ENCODE data around the gene MOB3B. TPM values are rescaled to one million over a fixed set of nuclear protein-coding genes. Genes with fewer than 3 reads are reported as not detected.
"Not testable (repeated sequence)": the region's sequence is repeated elsewhere in the genome, so short reads cannot be mapped to it uniquely, and the experiment has no call there.

The MOB3B gene
- total RNA-seq, 1 experiment from 2014 or later, result 6.9 TPM

DNA sequence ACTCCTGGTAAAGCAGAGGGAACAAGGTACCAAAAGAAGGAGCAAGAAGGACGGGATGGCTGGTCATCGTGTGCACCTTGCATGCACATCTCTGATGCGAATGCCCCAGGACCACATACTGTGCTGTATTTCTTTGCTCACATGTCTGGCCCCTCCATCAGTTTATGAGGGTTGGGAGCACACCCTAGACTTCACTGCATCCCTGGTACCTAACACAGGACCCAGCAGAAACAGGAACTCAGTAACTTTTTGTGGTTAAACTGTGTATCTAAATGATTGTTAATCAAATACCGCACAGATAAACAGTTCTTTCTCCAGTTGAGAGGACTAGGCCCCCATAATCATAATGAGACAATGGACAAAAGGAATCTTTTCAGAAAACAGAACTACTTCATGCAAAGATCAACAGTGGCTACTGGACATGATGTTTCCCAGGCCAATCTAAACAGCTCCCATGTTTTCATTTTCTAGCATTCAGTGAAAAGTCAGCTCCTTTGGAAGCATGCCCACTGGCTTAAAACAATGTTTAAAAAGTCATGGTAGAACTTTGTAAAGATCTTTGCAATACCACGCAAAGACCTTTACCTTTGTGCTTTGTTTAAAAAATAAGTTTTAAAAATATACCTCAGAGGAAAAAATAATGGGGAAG is 61.0 kb downstream of the MOB3B start:
- no peak for DNase-seq
- Histone ChIP-seq H3K27me3 (ENCODE audit: control insufficient read depth, insufficient read depth, low read length) (no peaks in the 10 kb centered on the region), H3K4me3 (ENCODE audit: insufficient read depth, low read depth, low read length) (no peak overlapping the region), H3K36me3 (replicated peaks; ENCODE audit: control insufficient read depth, insufficient read depth, low read length) (no peaks in the 10 kb centered on the region)

DNA sequence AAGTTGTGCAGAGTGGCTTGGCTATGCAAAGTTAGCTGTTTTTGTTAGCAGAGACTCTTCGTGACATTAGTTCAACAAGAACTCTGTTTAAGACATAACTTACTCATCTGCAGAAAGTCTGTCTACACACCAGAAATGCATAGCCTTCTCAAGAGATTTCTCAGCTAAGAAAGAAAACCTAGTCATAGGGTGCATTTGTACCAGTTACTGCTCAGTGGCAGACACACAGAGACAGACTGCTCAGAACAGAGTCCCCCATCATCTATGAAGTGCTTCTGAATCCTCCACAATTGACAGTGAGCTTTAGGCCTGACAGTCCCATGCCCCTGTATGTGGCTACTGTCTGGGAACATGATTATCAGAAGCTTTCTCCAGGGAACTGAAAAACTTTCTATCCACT is 61.6 kb downstream of the MOB3B start:
- H3K4me3 ChIP-seq (ENCODE audit: insufficient read depth, low read depth, low read length), result no peak overlapping the region
- no peak for DNase-seq
- no peaks in the 10 kb centered on the region for H3K27me3 ChIP-seq (ENCODE audit: control insufficient read depth, insufficient read depth, low read length)
- H3K36me3 ChIP-seq (replicated peaks; ENCODE audit: control insufficient read depth, insufficient read depth, low read length), result no peaks in the 10 kb centered on the region

DNA sequence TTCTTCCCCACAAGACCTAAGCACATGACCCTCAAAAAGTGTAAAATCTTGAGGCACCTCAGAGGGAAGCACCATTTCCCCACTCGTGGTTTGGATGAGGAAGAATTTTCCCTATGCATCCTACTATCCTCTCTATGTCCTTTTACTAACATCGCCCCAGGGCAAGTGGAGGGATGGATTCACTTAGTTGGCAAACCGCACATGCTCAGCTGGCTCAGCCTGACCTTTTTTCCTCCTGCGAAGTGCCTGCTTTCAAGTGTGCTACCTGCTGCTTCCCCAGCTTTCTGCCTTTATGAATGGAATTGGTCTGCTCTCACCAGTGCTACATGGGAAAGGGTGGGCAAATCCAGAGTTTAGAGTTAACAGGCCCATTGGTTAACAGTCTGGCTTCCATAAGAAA is 62.1 kb downstream of the MOB3B start:
- no peak for DNase-seq
- H3K4me3 ChIP-seq (ENCODE audit: insufficient read depth, low read depth, low read length), result no peak overlapping the region
- H3K36me3 ChIP-seq (replicated peaks; ENCODE audit: control insufficient read depth, insufficient read depth, low read length), result no peaks in the 10 kb centered on the region
- H3K27me3 ChIP-seq (ENCODE audit: control insufficient read depth, insufficient read depth, low read length), result no peaks in the 10 kb centered on the region

- not testable (repeated sequence) for H3K36me3 ChIP-seq (replicated peaks; ENCODE audit: control insufficient read depth, insufficient read depth, low read length); DNase-seq; H3K27me3 ChIP-seq (ENCODE audit: control insufficient read depth, insufficient read depth, low read length); H3K4me3 ChIP-seq (ENCODE audit: insufficient read depth, low read depth, low read length)
Measured at GRCh38 chr9:27466516-27466915, 63.1 kb downstream of the MOB3B start.

- not testable (repeated sequence) for H3K27me3 ChIP-seq (ENCODE audit: control insufficient read depth, insufficient read depth, low read length); DNase-seq; H3K36me3 ChIP-seq (replicated peaks; ENCODE audit: control insufficient read depth, insufficient read depth, low read length); H3K4me3 ChIP-seq (ENCODE audit: insufficient read depth, low read depth, low read length)
Measured at GRCh38 chr9:27464950-27465349, 64.7 kb downstream of the MOB3B start.

DNA sequence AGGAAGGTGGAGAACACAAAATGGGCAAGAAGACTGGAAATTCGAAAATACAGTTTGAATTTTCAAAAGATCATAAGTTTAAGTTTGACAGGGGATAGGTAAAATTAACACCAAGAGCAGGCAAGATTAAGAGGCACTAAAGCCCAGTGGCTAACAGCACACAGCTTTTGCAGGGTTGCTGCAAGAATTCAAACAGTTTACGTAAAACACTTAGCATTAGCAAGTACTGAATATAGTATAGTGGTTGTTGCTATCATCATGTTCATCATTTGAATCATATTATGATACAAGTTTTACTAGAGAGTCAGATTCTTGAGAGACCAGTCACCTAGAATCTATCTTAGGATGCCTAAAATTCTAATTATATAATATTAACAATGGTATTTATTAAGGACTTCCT is 66.8 kb downstream of the MOB3B start:
- no peaks in the 10 kb centered on the region for H3K27me3 ChIP-seq (ENCODE audit: control insufficient read depth, insufficient read depth, low read length)
- no peaks in the 10 kb centered on the region for H3K36me3 ChIP-seq (replicated peaks; ENCODE audit: control insufficient read depth, insufficient read depth, low read length)
- no peak for DNase-seq
- H3K4me3 ChIP-seq (ENCODE audit: insufficient read depth, low read depth, low read length), result no peak overlapping the region

DNA sequence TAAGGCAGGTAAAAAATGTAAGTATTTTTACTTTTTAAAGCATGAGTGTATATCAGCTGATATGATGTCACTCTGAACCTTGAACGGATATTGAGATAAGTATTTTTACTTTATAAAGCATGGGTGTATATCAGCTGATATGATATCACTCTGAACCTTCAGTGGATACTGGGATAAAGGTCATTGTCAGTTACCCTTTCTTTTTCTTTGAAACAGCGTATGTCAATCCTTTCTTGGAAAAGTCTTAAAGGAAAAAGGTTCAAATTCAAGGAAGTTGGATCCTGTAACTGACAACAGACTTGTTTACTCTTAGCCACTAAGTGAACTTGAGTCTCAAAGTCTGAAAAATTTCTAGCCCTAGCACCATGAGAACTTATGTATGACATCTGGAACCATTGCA is 67.2 kb downstream of the MOB3B start:
- no peak for DNase-seq
- H3K4me3 ChIP-seq (ENCODE audit: insufficient read depth, low read depth, low read length), result no peak overlapping the region
- H3K36me3 ChIP-seq (replicated peaks; ENCODE audit: control insufficient read depth, insufficient read depth, low read length), result no peaks in the 10 kb centered on the region
- no peaks in the 10 kb centered on the region for H3K27me3 ChIP-seq (ENCODE audit: control insufficient read depth, insufficient read depth, low read length)

DNA sequence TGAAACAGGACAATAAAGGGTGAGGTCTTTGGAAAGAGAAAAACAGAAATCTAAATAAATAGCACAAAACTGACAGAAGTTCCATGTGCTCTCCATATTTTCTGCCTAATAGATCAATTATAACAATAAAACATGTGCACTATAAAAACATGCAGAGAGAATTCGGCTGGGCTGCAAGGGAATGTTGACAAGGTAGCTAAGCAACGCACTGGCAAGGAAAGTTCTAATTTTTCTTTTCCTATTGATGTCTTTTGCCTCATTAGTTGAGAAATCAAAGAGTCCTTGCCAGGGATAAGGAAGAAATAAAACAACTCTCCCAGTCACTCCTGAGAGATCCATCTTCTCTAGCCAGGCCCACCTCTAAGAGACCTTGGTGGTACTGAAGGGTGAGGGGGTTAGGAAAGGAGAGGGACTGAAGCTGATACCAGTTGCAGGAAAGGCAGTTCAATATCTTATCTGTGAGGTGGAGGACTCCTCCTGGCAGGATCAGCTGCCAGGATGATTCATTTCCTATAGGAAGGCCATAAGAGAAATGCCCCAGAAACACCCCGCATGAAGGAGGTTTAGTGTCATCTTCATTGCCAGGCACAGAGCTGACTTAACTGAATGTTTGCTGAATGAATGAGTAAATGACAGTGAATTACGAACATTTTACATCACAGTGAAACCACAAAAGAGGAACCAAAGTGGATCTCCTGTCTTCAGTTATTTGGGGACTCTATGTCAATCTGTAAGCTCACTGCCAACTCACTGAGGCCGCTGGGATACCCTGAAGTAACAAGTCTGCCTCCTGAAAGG is 69.2 kb downstream of the MOB3B start:
- no peak for DNase-seq

DNA sequence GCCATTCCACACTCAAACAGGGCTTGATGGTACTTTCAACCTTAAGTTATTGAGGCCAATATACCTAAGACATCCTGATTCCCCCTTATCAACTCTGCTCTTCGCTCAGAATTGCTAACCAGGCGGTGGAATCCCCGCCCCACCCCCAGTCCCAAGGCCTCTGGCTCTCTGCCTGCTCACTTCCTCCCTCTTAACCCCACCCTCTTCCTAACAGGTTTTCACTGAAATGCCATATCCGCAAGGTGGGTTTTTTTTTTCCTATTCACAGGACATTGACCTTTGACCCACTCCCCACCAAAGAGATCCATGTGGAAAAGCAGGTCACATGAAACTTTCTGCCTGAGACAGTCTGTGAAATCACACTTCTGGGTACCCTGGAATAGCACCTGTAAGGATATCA is 72.2 kb downstream of the MOB3B start:
- peak; percentile 46 for DNase-seq
- Histone ChIP-seq H3K36me3 (replicated peaks; ENCODE audit: control insufficient read depth, insufficient read depth, low read length) (0 out of 2 replicates have a peak, but pooled peaks cover 2% of the 10 kb centered on the region), H3K4me3 (ENCODE audit: insufficient read depth, low read depth, low read length) (no peak overlapping the region), H3K27me3 (ENCODE audit: control insufficient read depth, insufficient read depth, low read length) (no peaks in the 10 kb centered on the region)

More for the DNA sequence above, 69.2 kb downstream of the MOB3B start:
- H3K36me3 ChIP-seq (replicated peaks; ENCODE audit: control insufficient read depth, insufficient read depth, low read length), result no peaks in the 10 kb centered on the region
- no peak overlapping the region for H3K4me3 ChIP-seq (ENCODE audit: insufficient read depth, low read depth, low read length)
- H3K27me3 ChIP-seq (ENCODE audit: control insufficient read depth, insufficient read depth, low read length), result no peaks in the 10 kb centered on the region

GRCh38 chr9:27453860-27454553 is 75.6 kb downstream of the MOB3B start:
- Histone ChIP-seq H3K36me3 (replicated peaks; ENCODE audit: control insufficient read depth, insufficient read depth, low read length) (0 out of 2 replicates have a peak, but pooled peaks cover 2% of the 10 kb centered on the region), H3K27me3 (ENCODE audit: control insufficient read depth, insufficient read depth, low read length) (no peaks in the 10 kb centered on the region), H3K4me3 (ENCODE audit: insufficient read depth, low read depth, low read length) (no peak overlapping the region)
- DNase-seq, result no peak

- Histone ChIP-seq H3K36me3 (replicated peaks; ENCODE audit: control insufficient read depth, insufficient read depth, low read length) (0 out of 2 replicates have a peak, but pooled peaks cover 2% of the 10 kb centered on the region), H3K27me3 (ENCODE audit: control insufficient read depth, insufficient read depth, low read length) (no peaks in the 10 kb centered on the region), H3K4me3 (ENCODE audit: insufficient read depth, low read depth, low read length) (no peak overlapping the region)
- no peak for DNase-seq
Measured at GRCh38 chr9:27451207-27451797, 78.3 kb downstream of the MOB3B start.

DNA sequence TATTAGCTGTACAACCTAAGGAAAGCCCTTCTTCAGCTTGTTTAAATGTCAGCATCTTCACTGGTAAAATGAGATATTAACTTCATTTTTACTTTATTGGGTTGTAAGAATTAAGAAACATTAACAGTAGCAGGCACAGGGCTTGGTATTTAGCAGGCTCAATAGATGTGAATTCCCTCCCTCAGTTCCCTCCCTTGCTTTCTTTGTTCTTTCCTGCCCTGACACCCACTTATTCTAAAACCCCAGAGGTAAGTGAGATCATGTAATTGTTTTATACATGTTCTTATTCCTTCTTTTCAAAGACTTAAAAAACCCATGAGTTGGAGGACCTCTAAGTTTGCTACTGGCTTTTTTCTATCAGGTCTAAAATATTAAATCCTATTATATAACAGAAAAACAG is 78.9 kb downstream of the MOB3B start:
- H3K27me3 ChIP-seq (ENCODE audit: control insufficient read depth, insufficient read depth, low read length), result no peaks in the 10 kb centered on the region
- no peak overlapping the region for H3K4me3 ChIP-seq (ENCODE audit: insufficient read depth, low read depth, low read length)
- H3K36me3 ChIP-seq (replicated peaks; ENCODE audit: control insufficient read depth, insufficient read depth, low read length), result 0 out of 2 replicates have a peak, but pooled peaks cover 2% of the 10 kb centered on the region
- DNase-seq, result no peak

GRCh38 chr9:27448356-27448755 is 81.3 kb downstream of the MOB3B start:
- DNase-seq, result not testable (repeated sequence)

GRCh38 chr9:27447031-27447683 is 82.5 kb downstream of the MOB3B start:
- no peak overlapping the region for H3K4me3 ChIP-seq (ENCODE audit: insufficient read depth, low read depth, low read length)
- DNase-seq, result no peak
- no peaks in the 10 kb centered on the region for H3K27me3 ChIP-seq (ENCODE audit: control insufficient read depth, insufficient read depth, low read length)
- H3K36me3 ChIP-seq (replicated peaks; ENCODE audit: control insufficient read depth, insufficient read depth, low read length), result no peaks in the 10 kb centered on the region

More at GRCh38 chr9:27448356-27448755, 81.3 kb downstream of the MOB3B start:
- not testable (repeated sequence) for H3K36me3 ChIP-seq (replicated peaks; ENCODE audit: control insufficient read depth, insufficient read depth, low read length); H3K27me3 ChIP-seq (ENCODE audit: control insufficient read depth, insufficient read depth, low read length); H3K4me3 ChIP-seq (ENCODE audit: insufficient read depth, low read depth, low read length)
